SK-N-SH (cell line): ENCODE measurements around the gene SYT14. TPM values are rescaled to one million over a fixed set of nuclear protein-coding genes. Genes with fewer than 3 reads are reported as not detected.

ENCODE experiments used
- CTCF ChIA-PET: fragments of 300-600, 350-600 bp; formaldehyde crosslinking; extraction: SDS; loops from one replicate; lab custom pipeline; 2021; lab: Yijun Ruan, JAX
- POLR2A ChIA-PET: fragments of 350-600 bp; sonication (Branson Sonifier 250); formaldehyde crosslinking; extraction: SDS; loops from one replicate; lab custom pipeline; 2020; ENCODE audit warnings: antibody characterized with exemption, inconsistent platforms; lab: Yijun Ruan, JAX
- DNase-seq: peaks from one replicate; pipeline ENCODE4 v3.0.0; 2012
- H2AFZ ChIP-seq: fragments of 200-600 bp; sonication (generic); 2 replicates; pipeline ENCODE4 v1.8.1; 2016; ENCODE audit warnings: antibody characterized with exemption, mild to moderate bottlenecking, low read depth
- H3F3A ChIP-seq: fragments of 200-600 bp; sonication (generic); replicated peaks from 2 replicates; pipeline ENCODE3; 2016; ENCODE audit warnings: antibody characterized with exemption, mild to moderate bottlenecking; ENCODE audit not compliant: insufficient read depth
- H3K27ac ChIP-seq, 2 experiments: fragments of 200-500 bp in 1 of 2; fragments of 200-600 bp in 1 of 2; sonication (Bioruptor generic) in 1 of 2; sonication (generic), shearing (Covaris generic) in 1 of 2; 2 replicates each; pipeline versions ENCODE4 v1.5.1 to v1.6.1; 2014 to 2016; ENCODE audit warnings: low read depth in 2 of 2, inconsistent platforms in 1 of 2, low read length in 1 of 2, mild to moderate bottlenecking in 1 of 2, mixed read lengths in 1 of 2
- H3K27me3 ChIP-seq: fragments of 200-600 bp; sonication (generic), shearing (Covaris generic); 2 replicates; pipeline ENCODE4 v1.6.1; 2016; ENCODE audit warnings: mixed run types; ENCODE audit not compliant: insufficient read depth
- H3K36me3 ChIP-seq, 2 experiments: fragments of 200-500 bp in 1 of 2; fragments of 200-600 bp in 1 of 2; sonication (Bioruptor generic) in 1 of 2; sonication (generic) in 1 of 2; replicated peaks in 1 of 2; 2 replicates each; pipeline versions ENCODE3 to v1.5.1; 2014 to 2016; ENCODE audit warnings: low read length in 1 of 2, mild to moderate bottlenecking in 1 of 2; ENCODE audit not compliant: insufficient read depth in 2 of 2, control insufficient read depth in 1 of 2
- H3K4me1 ChIP-seq, 2 experiments: fragments of 200-500 bp in 1 of 2; fragments of 200-600 bp in 1 of 2; sonication (Bioruptor generic) in 1 of 2; sonication (generic), shearing (Covaris generic) in 1 of 2; 2 replicates each; pipeline versions ENCODE4 v1.5.1 to v1.6.1; 2014 to 2016; ENCODE audit warnings: low read depth in 1 of 2, low read length in 1 of 2, mixed run types in 1 of 2; ENCODE audit not compliant: insufficient read depth in 2 of 2, control insufficient read depth in 1 of 2
- H3K4me2 ChIP-seq: fragments of 200-600 bp; sonication (generic), shearing (Covaris generic); 2 replicates; pipeline ENCODE4 v1.6.1; 2017; ENCODE audit warnings: mixed run types
- H3K4me3 ChIP-seq, 2 experiments: fragments of 200-500 bp in 1 of 2; fragments of 200-600 bp in 1 of 2; sonication (Bioruptor generic) in 1 of 2; sonication (generic), shearing (Covaris generic) in 1 of 2; 2 replicates each; pipeline versions ENCODE4 v1.5.1 to v1.8.1; 2014 to 2016; ENCODE audit warnings: low read depth in 2 of 2, inconsistent platforms in 1 of 2, low read length in 1 of 2, mild to moderate bottlenecking in 1 of 2, mixed read lengths in 1 of 2, moderate library complexity in 1 of 2
- H3K79me2 ChIP-seq: fragments of 200-600 bp; sonication (generic); 2 replicates; pipeline ENCODE4 v1.8.1; 2017; ENCODE audit warnings: mild to moderate bottlenecking; ENCODE audit not compliant: insufficient read depth
- H3K9ac ChIP-seq: fragments of 200-600 bp; sonication (generic); 2 replicates; pipeline ENCODE4 v1.6.1; 2017; ENCODE audit warnings: mixed run types
- H3K9me2 ChIP-seq: fragments of 200-600 bp; sonication (generic); 2 replicates; pipeline ENCODE4 v1.6.1; 2017; ENCODE audit warnings: mixed run types
- H3K9me3 ChIP-seq: fragments of 200-600 bp; sonication (generic); 2 replicates; pipeline ENCODE4 v1.6.1; 2017; ENCODE audit warnings: mixed run types, mild to moderate bottlenecking, moderate library complexity
- H4K20me1 ChIP-seq: fragments of 200-600 bp; sonication (generic); 2 replicates; pipeline ENCODE4 v1.6.1; 2017; ENCODE audit warnings: mild to moderate bottlenecking, mixed run types; ENCODE audit not compliant: insufficient read depth
- CHD2 ChIP-seq: fragments of 150-350 bp; IDR thresholded peaks from 2 replicates; pipeline ENCODE4 v1.6.1; 2018; ENCODE audit warnings: low read length; ENCODE audit not compliant: partially characterized antibody
- CTCF ChIP-seq: fragments of 200-600 bp; sonication (generic); IDR thresholded peaks from 2 replicates; pipeline ENCODE4 v1.6.1; 2017; ENCODE audit warnings: antibody characterized with exemption, mild to moderate bottlenecking, moderate library complexity
- EP300 ChIP-seq, 2 experiments: IDR thresholded peaks; 2 replicates each; pipeline versions ENCODE4 v1.4.0 to v1.6.1; 2012; ENCODE audit warnings: borderline replicate concordance in 1 of 2, low read depth in 1 of 2, low read length in 1 of 2
- EZH2phosphoT487 ChIP-seq: fragments of 200-600 bp; sonication (generic); IDR thresholded peaks from 2 replicates; pipeline ENCODE4 v1.6.1; 2017; ENCODE audit warnings: low read depth, mixed run types, mild to moderate bottlenecking, antibody characterized with exemption, moderate library complexity, borderline replicate concordance
- POLR2AphosphoS5 ChIP-seq: IDR thresholded peaks from 2 replicates; pipeline ENCODE4 v1.6.1; 2012; ENCODE audit warnings: low read depth, low read length
- RAD21 ChIP-seq: IDR thresholded peaks from 2 replicates; pipeline ENCODE4 v1.6.1; 2012; ENCODE audit warnings: mild to moderate bottlenecking, low read length
- RXRA ChIP-seq: IDR thresholded peaks from 2 replicates; pipeline ENCODE4 v1.4.0; 2012; ENCODE audit warnings: low read depth, mild to moderate bottlenecking, borderline replicate concordance
- SMC3 ChIP-seq: IDR thresholded peaks from 2 replicates; pipeline ENCODE4 v1.6.1; 2012; ENCODE audit warnings: low read depth, low read length, improper control_type of control experiment
- TEAD4 ChIP-seq: IDR thresholded peaks from 2 replicates; pipeline ENCODE4 v1.4.0; 2012; ENCODE audit warnings: mild to moderate bottlenecking, borderline replicate concordance; ENCODE audit not compliant: insufficient read depth
- USF1 ChIP-seq: IDR thresholded peaks from 2 replicates; pipeline ENCODE4 v1.4.0; 2012; ENCODE audit warnings: low read depth, borderline replicate concordance
- YY1 ChIP-seq: IDR thresholded peaks from 2 replicates; pipeline ENCODE4 v1.4.0; 2012; ENCODE audit warnings: low read depth, mild to moderate bottlenecking
- WGBS: methylation state at CpG from one replicate; pipeline ENCODE4 v1.1.6; 2017; ENCODE audit warnings: low lambda C conversion rate; 5-methylcytosine and 5-hydroxymethylcytosine counted together
- polyA plus RNA-seq, 3 experiments: library from polyadenylated mRNA; depleted of rRNA; stranded (reverse); fragments of >200 nt; gene quantifications; 2 replicates each; pipeline ENCODE4 v1.2.3, GENCODE V29; 2012
- TF ChIP-seq, protein P1 (sequence below): fragments of 150-350 bp; IDR thresholded peaks from 2 replicates; pipeline ENCODE4 v1.6.1; 2017; ENCODE audit warnings: antibody characterized with exemption, low read length, low read depth, borderline replicate concordance
- TF ChIP-seq, protein P2 (sequence below): IDR thresholded peaks from 2 replicates; pipeline ENCODE4 v1.4.0; 2012; ENCODE audit warnings: low read depth, borderline replicate concordance

The SYT14 gene
- polyA plus RNA-seq, 1 of the 3 experiments (the other 2 are of a cell fraction), result 1.2 TPM

DNA sequence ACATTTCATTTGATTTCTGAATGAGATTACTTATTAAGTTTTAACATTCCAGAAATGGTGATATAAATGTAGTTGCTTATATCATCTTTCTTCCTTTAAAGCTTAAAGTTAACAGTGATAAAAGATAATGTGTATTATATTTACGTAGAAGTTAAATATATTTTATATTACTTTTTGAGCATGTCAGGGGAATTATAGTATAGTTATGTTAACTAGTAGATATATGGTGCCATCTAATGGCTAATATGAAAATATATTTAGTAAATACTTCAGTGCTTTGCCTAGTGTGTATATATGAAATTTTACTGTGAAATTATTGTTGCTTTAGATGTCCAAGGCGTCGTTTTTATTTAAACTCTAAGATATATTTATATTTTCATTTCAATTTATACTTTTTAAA is 51.5 kb downstream of the SYT14 start:
- Histone ChIP-seq H3K27me3 (no peaks in the 10 kb centered on the region), H3K36me3 (no peaks in the 10 kb centered on the region), H3K27ac (peak overlapping the region in 1 of 2 experiments; percentile 40; a peak in 2 of 4 replicates), H3K4me2 (no peak overlapping the region), H3K9ac (peak overlapping the region; percentile 8; the same call in 1 of the 2 replicates), H3F3A (peaks cover 11% of the 10 kb centered on the region), H3K4me3 (no peak overlapping the region), H4K20me1 (no peaks in the 10 kb centered on the region), H3K4me1 (peaks cover 0 to 9% of the 10 kb centered on the region in 2 experiments; a peak in 2 of 4 replicates), H2AFZ (no peak overlapping the region; the same call in 1 of the 2 replicates), H3K9me2 (no peaks in the 10 kb centered on the region), H3K79me2 (peaks cover 4% of the 10 kb centered on the region; the same call in 1 of the 2 replicates), H3K9me3 (no peaks in the 10 kb centered on the region)
- peak; percentile 28 for DNase-seq
- TF ChIP-seq, protein P1, sequence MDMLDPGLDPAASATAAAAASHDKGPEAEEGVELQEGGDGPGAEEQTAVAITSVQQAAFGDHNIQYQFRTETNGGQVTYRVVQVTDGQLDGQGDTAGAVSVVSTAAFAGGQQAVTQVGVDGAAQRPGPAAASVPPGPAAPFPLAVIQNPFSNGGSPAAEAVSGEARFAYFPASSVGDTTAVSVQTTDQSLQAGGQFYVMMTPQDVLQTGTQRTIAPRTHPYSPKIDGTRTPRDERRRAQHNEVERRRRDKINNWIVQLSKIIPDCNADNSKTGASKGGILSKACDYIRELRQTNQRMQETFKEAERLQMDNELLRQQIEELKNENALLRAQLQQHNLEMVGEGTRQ, result no peak
- TF ChIP-seq SMC3 (no peak), RAD21 (peak; percentile 56), CTCF (peak; percentile 61)
- CTCF ChIA-PET, result interaction anchor here (0.6 to 15.6 kb wide), 35 partner anchors 9 to 410 kb away, joined by 3 to 317 read pairs (median 4); partner anchors contain the start of gene SYT14
- POLR2A ChIA-PET, result no interaction called here
- 6% methylated on average over 3 of the region's 3 CpGs for WGBS

DNA sequence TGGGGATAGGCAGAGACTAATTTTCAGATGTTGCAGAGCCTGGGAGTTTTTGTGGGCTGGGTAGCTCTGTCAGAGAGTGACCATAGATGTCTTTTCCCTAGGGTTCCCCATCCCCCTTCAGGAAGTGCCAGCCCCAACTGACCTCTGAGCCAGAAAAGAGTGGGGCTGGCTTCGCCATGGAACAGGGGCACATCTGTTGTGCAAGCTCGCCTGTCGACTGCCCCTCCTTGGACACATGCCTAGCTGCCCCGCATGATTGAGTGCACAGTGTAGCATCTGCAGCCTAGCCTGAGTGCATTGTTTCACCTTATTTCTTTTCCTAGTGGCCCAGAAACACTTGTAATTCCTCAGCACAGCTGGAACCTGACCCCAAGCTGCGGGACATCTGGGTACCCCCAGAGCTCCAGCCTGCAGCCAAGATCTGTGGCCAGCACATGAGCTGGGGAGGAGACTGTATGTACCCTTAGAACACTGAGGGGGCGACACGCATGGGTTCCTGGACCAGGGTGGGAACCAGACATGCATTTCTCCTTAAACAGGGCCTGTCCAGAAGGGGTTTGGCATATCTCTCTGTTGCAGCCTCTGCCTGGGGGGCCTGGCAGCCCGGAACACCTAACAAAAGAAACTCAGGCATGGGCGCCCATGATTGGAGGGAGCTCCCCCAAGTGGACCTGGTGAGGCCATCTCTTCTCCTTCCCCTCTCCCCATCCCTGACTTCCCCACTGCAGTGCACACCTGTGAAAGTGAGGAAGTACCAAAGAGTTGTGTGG is 55.2 kb downstream of the SYT14 start:
- POLR2A ChIA-PET, result interaction anchor here (0.8 kb wide), 1 partner anchor 166 kb away, joined by 3 read pairs; the partner anchor contains the start of gene UTP25
- no peaks in the 10 kb centered on the region for H3K27me3 ChIP-seq
- no peak overlapping the region for H2AFZ ChIP-seq
- H3K9me3 ChIP-seq, result 0 out of 2 replicates have a peak, but pooled peaks cover 4% of the 10 kb centered on the region
- DNase-seq, result no peak
- no peak overlapping the region for H3K4me3 ChIP-seq
- peaks cover 4% of the 10 kb centered on the region; the same call in 1 of the 2 replicates for H3K79me2 ChIP-seq
- H3K4me2 ChIP-seq, result no peak overlapping the region
- H3F3A ChIP-seq, result peaks cover 16% of the 10 kb centered on the region
- H3K4me1 ChIP-seq, result peaks cover 0 to 9% of the 10 kb centered on the region in 2 experiments; a peak in 2 of 4 replicates
- no peaks in the 10 kb centered on the region for H4K20me1 ChIP-seq
- CTCF ChIA-PET, result interaction anchor here (0.6 to 15.6 kb wide), 10 partner anchors 8 to 319 kb away, joined by 3 to 317 read pairs (median 3); no protein-coding TSS in a partner anchor
- 84% methylated on average over 7 of the region's 9 CpGs for WGBS
- no peak overlapping the region for H3K9ac ChIP-seq
- H3K36me3 ChIP-seq, result no peaks in the 10 kb centered on the region
- no peaks in the 10 kb centered on the region for H3K9me2 ChIP-seq
- H3K27ac ChIP-seq, result no peak overlapping the region
- TF ChIP-seq POLR2AphosphoS5 (no peak), EP300 (IDR thresholded peaks at IDR 0.05; ENCODE audit: borderline replicate concordance in 1 of 2, low read depth in 1 of 2, low read length in 1 of 2) (no peak), RXRA (no peak), USF1 (no peak), CHD2 (no peak), TEAD4 (no peak), RAD21 (no peak), EZH2phosphoT487 (no peak), SMC3 (no peak), YY1 (no peak)
- TF ChIP-seq, protein P2, sequence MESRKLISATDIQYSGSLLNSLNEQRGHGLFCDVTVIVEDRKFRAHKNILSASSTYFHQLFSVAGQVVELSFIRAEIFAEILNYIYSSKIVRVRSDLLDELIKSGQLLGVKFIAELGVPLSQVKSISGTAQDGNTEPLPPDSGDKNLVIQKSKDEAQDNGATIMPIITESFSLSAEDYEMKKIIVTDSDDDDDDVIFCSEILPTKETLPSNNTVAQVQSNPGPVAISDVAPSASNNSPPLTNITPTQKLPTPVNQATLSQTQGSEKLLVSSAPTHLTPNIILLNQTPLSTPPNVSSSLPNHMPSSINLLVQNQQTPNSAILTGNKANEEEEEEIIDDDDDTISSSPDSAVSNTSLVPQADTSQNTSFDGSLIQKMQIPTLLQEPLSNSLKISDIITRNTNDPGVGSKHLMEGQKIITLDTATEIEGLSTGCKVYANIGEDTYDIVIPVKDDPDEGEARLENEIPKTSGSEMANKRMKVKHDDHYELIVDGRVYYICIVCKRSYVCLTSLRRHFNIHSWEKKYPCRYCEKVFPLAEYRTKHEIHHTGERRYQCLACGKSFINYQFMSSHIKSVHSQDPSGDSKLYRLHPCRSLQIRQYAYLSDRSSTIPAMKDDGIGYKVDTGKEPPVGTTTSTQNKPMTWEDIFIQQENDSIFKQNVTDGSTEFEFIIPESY, result no peak
- TF ChIP-seq, protein P1, result no peak
